GM18951 (cell line): Measurements from ENCODE around the gene CD151.

ENCODE experiments used
- POLR2A ChIP-seq: IDR thresholded peaks from 4 replicates; pipeline ENCODE4 v1.6.1; 2011; ENCODE audit warnings: mild to moderate bottlenecking; ENCODE audit not compliant: insufficient read length, insufficient read depth; ENCODE audit errors: extremely low read depth
- in situ Hi-C: fragments of 300-500 bp; cut with MboI; formaldehyde crosslinking; loops from one replicate; pipeline ENCODE4 v1.12.0; 2022; ENCODE audit warnings: low sequenced_read_pairs, mixed read lengths, inconsistent platforms; ENCODE audit not compliant: unreplicated experiment

The CD151 gene

DNA sequence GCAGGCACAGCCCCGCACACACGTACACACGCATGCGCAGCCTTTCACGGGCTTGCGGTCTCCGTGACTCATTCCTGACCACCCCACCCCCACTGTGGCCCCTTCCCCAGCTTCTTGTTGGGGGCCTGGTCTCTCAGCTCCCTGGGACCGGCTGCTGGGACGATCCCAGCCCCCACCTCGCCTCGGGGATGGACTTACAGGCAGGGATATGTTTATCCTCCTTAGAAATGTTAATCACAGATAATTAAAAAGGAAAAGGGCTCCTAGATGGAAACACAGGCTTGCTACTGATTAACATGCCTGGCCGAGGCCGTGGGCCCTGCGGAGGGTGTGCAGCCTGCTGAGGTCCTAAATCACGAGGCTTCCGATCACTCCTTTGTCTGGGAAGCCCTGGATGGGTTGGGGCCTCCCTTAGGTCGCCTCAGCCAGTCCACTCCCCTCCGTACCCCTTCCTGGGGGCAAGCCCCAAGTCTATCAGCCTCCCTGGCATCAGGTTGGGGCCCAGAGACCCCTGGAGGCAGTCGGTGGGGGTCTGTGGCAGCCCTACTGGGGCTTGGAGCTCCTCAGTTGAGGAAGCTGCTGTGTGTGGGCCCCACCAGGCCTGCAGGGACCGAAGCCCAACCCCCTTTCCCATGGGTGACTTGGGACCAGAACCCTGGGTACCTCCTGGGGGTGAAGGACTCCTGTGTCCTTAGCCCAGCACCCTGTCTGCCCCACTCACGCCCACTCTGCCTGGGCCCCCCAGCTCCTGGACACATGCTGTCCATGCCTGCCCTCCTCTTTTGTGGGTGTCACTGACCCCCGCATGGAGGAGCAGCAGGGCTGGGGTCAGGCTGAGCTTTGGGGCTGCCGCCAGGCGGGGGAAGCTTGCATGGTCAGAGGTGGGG is 30.5 kb downstream of the CD151 start:
- no peak for TF ChIP-seq POLR2A
- in situ Hi-C loops, result no loop called here

DNA sequence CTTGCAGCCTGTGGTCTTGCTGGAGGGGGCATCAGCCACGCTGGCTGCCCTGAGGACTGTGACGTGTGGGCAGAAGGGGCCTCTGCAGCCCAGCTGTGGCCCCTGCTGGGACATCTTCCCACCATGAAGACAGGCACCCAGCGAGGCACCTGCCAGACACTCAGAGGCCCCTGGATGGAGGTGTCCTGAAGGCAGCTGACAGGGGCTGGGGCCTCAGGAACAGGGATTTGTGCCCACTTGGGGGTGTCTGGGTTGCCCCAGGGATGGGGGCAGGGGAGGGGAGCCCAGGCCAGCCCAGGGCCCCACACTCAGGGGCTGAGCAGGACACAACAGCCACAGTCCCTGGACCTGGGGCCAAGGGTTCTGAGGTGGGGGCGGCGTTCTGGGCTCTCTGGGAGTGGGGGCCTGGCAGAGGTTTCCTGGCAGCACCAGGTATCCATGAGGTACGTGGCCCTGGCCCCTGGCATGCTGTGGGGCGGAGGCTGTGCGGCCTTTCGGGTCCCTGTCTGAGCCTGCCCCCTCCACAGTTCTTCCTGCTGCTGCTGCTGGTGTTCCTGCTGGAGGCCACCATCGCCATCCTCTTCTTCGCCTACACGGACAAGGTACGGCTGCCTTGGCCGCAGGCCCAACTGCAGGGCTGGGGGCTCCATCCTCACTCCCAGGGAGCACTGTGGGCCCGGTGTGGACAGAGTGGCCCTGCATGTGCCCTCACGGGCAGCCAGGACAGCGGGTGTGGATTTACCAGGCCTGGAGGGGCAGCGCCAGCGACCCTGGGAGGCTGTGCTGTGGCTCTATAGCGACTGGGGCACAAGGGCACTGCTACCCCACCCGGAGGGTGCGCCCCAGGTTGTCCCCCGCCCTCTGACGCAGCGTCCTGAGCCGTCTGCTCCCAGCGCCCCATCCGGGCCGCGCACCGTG is 31.4 kb downstream of the CD151 start:
- in situ Hi-C loops, result no loop called here
- no peak for TF ChIP-seq POLR2A

DNA sequence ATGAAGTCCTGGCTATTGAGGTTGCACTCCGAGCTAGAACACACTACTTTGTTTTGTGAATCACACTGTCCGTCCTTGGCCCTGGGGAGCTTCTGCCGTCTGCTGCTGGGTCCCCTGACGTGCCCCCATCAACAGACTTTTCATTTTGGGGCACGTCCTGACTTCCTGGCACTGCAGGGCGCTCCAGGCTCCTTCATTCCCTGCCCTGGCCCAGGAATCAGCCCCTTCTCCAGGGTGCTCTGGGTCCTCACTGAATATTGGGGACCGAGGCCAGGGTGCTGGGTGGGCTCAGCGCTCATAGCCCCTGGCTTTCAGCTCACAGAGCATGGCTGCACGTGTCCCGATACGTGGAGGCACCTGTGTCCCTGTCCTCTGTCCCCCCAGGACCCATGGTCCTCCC is 32.1 kb downstream of the CD151 start:
- in situ Hi-C loops, result no loop called here
- no peak for TF ChIP-seq POLR2A

DNA sequence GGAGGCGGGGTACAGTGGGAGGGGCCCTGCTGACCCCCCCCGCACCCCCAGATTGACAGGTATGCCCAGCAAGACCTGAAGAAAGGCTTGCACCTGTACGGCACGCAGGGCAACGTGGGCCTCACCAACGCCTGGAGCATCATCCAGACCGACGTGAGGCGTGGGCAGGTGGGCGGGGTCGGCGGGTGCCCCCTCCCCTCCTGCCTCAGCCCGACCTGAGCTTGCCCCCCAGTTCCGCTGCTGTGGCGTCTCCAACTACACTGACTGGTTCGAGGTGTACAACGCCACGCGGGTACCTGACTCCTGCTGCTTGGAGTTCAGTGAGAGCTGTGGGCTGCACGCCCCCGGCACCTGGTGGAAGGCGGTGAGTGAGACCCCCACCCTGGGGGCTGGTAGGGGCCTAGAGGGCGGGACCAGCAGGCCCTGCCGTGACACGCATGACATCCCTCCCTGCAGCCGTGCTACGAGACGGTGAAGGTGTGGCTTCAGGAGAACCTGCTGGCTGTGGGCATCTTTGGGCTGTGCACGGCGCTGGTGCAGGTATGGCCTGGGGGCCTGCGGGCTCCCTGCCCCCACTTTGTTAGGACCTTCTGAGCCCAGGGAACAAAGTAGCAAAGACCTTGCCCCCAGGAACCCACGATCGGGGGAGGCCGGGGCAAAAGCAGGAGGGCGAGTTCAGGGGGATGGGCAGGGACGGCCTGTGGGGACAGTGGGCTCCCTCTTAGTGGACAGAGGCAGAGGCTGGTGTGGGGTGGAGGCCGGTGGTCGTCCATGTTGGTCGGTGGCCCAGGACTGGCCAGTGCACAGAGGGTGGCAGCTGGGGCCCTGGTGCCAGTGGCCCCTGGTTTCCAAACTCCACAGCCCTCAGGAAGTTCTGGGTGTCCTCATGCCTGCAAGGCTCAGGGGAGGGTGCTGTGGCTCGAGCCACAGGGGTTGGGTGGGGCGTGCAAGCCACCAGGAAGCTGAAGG is 33.0 kb downstream of the CD151 start:
- in situ Hi-C loops, result no loop called here
- no peak for TF ChIP-seq POLR2A

DNA sequence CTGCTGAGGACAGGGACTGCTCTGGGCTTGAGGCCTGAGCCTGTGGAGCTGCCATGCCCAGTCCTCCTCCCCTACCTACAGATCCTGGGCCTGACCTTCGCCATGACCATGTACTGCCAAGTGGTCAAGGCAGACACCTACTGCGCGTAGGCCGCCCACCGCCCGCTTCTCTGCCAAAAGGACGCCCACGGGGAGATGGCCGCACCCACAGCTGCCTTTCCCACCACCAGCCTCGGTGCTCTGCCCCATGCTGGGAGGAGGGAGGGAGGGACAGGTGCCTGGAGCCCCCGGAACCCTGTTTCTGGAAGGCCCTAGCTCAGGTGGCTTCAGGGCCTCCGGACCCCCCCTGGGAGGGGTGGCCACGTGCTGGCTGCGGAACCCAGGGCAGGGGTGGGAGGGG is 33.7 kb downstream of the CD151 start:
- in situ Hi-C loops, result no loop called here
- TF ChIP-seq POLR2A, result no peak

DNA sequence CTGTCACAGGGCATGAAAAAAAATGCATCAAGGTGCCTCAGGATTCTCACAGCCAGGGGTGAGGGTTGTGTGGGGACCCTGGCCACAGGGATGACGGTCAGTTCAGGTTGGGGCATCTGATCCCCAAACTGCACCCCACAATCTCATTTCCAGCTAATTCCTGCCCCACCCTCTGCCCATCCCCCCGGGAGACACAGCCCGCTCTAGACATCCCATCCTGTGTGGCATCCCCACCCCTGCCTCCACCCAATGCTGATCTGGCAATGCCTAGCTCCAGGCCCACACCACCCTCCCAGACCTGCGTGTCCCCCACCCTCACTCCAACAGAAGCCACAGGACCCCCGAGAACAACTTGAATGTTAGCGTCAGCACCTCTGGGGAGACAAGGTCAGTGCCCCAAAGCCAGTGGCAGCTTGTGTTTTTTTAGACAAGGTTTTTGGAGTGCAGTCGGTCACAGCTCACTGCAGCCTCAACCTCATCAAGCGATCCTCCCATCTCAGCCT is 35.2 kb downstream of the CD151 start:
- TF ChIP-seq POLR2A, result no peak
- in situ Hi-C loops, result no loop called here

DNA sequence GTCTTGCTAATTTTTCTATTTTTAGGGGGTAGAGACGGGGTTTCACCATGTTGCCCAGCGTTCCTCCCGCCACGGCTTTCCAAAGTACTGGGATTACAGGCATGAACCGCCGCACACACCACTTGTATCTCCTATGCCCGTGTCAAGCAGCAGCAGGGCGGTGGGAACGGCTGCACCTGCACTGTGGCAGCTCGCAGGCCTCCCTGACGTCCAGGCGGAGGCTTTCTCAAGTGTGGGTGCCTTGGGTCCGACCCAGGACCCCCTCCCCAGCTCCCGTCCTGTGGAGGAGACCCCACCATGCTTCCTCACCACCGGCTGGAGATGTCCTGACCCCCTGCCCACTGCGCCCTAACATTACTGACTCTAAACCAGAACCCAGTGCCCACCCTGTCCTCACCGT is 35.6 kb downstream of the CD151 start:
- in situ Hi-C loops, result no loop called here
- TF ChIP-seq POLR2A, result no peak

DNA sequence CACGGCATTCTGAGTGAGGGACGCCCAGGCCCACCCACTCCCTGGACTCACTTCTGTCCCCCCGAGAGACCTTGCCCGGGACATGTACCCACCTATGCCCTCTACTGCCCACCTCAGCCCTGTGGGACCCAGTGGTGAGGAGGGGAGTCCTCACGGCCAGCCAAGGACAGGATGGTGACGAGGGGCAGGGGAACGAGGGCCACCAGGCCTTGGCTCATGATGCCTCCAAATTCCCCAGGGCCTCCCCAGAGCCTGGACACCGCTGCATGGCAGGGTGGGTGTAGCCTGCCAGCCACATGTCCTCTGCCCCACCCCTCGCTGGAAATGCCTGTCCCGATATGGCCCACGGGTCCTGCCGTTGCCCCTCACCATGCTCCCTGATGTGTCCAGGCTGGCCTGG is 36.0 kb downstream of the CD151 start:
- in situ Hi-C loops, result no loop called here
- no peak for TF ChIP-seq POLR2A

DNA sequence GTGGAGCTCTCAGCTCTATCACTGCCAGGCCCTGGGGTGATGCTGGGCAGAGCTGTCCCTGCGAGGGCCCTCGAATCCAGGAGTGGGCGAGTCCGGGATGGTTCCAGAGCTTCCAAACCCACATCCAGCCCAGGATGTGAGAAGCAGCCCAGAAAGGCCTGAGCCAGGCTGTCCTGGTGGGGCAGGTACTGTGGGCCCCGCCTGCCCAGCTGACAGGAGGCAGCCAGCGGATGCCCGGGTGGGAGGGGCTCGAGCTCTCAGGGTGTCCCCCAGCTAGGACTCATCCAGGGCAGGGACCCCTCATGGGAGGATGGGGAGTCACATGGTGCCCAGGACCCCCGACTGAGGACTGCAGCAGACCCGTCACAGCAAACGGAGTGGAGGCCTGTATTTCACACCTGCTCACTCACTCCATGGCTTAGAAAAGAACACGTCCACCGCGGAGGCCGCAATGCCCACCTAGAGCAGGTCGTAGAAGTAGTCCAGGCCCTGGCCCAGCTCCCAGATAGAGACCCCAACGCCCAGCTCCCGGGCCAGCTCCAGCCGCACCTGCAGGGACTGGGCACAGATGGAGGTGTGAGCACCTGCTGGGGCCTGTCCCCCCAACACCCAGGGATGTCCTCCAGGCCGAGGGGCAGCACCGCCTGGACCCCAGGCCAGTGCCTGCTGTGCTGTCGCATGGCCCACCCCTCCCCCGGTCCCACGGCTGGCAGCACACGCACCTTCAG is 36.8 kb downstream of the CD151 start:
- in situ Hi-C loops, result no loop called here
- no peak for TF ChIP-seq POLR2A

DNA sequence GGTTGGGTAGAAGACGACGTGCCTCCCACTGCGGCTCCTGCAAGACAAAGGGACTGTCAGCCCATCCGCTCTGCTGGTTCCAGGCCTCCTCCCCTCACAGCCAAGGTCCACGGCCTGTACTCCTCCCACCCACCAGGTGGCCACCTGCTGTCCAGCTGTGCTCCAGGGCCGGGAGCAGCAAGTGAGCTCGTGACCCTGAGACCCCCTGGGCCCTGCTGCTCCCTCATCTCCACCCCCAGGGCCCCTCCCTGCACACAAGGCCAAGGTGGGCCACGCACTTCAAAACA is 37.3 kb downstream of the CD151 start:
- TF ChIP-seq POLR2A, result no peak
- in situ Hi-C loops, result no loop called here

DNA sequence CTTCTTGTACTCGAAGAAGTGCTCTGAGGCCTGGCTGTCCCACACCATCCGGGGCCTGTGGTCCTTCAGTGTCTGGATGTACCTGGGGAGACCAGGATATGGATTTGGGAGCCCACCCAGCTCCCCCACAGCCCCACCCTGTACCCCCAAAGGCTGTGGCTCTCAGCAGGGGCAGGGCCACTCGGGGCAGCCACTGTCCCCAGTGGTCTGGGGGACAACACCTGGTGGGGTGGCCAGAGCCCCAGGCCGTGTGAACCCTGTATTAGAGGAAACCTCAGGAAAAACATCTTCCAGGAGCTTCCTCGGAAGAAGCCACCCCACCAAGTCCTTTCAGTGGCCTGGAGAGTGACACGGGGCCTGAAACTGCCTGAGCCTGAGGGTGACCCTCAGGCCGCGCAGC is 37.7 kb downstream of the CD151 start:
- TF ChIP-seq POLR2A, result no peak
- in situ Hi-C loops, result no loop called here

DNA sequence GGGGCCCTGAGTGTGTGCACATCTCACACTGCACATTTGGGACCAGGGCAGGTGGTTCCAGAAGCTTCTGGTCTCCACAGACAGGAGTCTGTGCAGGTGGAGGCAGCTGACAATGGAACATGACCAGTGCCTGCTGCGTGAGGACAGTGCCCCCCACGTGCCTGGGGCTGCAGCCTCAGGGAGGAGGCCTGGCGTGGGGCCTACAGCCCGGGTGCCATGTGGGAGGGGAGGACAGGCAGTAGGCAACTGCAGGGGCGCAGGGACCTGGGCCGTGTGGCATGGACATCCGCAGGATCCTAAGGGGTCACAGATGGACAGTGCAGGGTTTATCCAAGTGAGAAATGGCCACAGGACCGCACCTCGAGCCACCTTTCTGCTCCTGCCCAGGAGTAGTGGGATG is 38.7 kb downstream of the CD151 start:
- no peak for TF ChIP-seq POLR2A
- in situ Hi-C loops, result no loop called here

DNA sequence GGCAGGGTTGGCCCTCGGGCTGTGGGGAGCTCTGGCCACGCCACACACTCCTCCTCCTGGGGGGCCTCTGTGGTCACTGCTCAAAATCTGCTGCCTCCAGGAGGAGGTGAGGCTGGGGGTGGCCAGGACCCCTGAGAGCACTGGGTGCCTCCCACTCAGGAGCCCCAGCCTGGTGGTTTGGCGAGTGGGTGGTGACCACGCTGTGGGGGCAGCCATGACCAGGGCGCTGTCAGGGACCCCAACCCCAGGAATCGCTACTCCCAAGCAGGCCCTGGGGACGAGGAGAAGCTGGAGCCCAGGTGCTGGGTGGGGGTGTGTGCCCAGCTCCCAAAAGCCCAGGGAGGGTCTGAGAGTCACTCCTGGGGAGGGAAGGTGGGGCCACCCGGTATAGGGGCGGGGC is 40.0 kb downstream of the CD151 start:
- in situ Hi-C loops, result no loop called here

More for the DNA sequence above, 40.0 kb downstream of the CD151 start:
- no peak for TF ChIP-seq POLR2A
